Right ventricle myocardium inferior (tissue), 1 donor: ENCODE results near the gene MMEL1. TPM values are rescaled to one million over a fixed set of nuclear protein-coding genes. Genes with fewer than 3 reads are reported as not detected.

Source experiments
- ATAC-seq: fragments of 200-7000 bp; cut with Tn5 transposase; one replicate; pipeline ENCODE4 v1.9.1; 2020; ENCODE audit warnings: mild to moderate bottlenecking, moderate library complexity
- DNase-seq: peaks from one replicate; pipeline ENCODE4 v3.0.0; 2021; ENCODE audit errors: missing footprints
- intact Hi-C: fragments of 100-400 bp; cut with DNase I; formaldehyde crosslinking; loops from one replicate; pipeline ENCODE4 v1.11.0; 2022
- total RNA-seq: library from RNA; stranded (reverse); fragmentation: NEBNext Ultra II Directional; extraction: Animal tissue kit (Norgen Biotek cat#: 25700); gene quantifications from one replicate; pipeline ENCODE4 v1.2.1, GENCODE V29; 2021
- donor health status: DM: no; HTN: yes; CAD: no; lungs with severe emphysema.

Gene MMEL1
- total RNA-seq, 1 donor from 2014 or later, result 0.35 TPM

DNA sequence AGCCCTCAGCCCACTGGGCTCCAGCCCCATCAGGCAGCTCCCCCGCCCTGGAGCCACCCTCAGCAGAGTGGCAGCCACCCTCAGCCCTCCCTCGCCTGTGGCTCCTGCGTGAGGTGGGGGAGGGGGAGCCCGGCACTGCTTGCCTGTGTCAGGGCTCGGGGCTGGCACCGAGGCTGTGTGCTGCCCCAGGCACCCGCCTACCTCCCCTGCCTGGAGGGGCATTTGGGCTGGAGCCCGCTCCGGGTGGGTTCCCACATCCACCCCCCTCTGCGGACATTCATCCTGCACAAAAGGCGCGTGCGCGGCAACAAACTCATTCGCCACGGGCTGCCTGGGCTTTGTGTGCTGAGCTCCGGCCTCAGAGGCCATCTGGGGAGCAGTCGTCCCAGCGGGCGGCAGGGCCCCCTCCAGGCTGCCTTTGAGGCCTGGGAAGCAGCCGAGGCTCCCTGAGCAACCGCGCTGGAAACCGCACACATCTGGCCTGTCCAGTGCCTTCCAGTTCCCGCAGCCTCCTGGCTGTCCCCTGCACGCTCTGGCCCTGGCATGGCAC lies 89.2 kb downstream of the MMEL1 start:
- no peak for ATAC-seq
- no peak for DNase-seq
- intact Hi-C loops, result loop anchor here (10.0 kb wide), 1 partner anchor 349 kb away; the partner anchor contains the start of gene FAAP20

DNA sequence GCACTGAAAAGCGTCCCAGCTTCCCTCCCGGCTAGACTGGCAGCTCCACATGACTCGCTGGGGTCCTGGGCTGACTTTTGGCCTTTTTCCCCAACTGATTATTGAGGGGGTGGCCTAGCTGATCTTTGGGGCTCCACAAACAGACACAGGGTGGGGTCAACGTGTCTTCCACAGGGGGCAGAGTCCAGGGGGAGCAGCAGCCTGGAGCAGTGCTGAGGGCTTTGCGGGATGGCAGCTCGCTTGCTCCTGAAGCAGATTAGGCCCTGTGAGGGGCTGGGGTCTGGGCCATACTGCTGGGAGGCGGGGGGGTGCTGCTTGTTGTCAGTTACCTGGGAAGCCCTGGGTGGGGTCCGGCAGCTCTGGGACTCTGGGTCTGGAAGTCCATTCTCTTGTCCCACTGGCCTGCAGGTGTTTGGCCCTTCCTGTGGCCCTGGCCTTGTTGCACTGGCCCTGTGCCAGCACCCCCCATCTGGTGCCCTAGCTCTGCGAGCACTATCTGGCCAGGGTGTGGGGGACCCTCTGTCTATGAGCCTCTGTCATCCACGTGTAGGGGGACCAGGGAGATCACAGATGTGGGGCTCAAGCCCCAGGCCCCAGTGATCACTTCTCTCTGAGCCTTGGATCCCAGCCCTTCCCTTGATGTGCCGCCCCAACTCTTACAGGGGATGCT lies 90.4 kb downstream of the MMEL1 start:
- ATAC-seq (no peak), DNase-seq (no peak)
- intact Hi-C loops, result loop anchor here (10.0 kb wide), 1 partner anchor 348 kb away; the partner anchor contains the start of gene FAAP20

DNA sequence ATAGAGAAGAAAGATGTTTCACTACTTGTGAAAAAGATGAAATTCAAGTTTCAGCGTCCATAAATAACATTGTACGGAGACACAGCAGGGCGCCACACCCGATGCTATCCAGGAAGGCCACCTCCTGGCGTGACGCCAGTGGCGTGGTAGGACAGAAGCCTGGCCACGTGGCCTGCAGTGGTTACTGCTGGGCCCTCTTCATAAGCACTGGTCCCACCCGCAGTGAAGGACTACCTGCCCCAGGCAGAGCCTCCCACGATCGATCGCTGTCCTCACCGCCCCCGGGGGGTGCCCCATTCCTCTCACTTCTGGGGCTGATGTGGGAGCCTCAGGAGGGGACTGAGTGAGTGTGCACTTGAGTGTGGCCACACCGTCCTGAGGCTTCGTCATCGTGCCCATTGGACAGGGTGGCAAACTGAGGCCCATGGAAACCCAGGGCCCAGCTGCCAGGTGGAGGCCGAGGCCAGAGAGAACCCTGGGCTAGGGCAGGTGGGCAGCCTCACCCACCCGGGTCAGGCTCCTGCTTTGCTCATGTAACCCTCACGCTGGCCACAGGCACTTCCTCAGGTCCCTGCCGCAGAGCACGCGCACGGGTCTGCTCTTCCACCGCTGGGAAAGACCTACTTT lies 91.1 kb downstream of the MMEL1 start:
- ATAC-seq, result no peak
- no peak for DNase-seq
- intact Hi-C loops, result loop anchor here (10.0 kb wide), 1 partner anchor 347 kb away; the partner anchor contains the start of gene FAAP20

DNA sequence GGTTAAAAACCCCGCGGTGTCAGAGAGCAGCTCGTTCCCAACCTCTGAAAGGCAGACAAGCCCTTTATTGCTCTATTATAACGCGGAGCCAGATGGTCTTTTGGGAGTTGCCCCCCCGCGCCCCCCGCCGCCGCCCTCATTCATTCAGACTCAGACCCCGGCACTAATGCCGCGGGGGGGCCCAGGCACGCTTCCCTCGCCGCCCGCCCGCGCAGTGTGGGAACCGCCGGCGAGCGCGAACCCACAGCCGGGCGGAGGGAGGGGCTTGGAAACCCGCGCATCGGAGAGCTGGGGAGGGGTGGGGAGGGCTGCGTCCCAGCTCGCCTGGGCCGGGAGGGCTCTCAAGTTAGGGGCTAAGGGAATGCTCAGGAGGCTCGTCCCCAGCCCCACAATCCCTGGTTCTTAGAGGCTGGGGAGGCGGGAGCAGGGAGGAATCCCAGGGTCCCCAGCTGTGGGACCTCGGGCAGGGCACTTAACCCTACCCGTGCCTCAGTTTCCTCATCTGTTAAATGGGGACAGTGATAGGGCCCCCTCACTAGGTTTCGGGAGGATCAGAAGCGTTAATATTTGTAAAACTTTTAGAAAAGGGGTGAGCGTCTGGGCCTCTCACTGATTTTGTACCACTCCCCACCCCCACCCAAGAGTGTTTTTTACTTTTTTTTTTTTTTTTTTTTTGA lies 91.9 kb downstream of the MMEL1 start:
- DNase-seq (no peak), ATAC-seq (no peak)
- intact Hi-C loops, result loop anchor here (10.0 kb wide), 1 partner anchor 346 kb away; the partner anchor contains the start of gene FAAP20

Other genes starting within 250 kb of the MMEL1 start
- gene MORN1, start 241.5 kb downstream of the MMEL1 start, total RNA-seq, result 4.9 TPM
- 85.8 TPM for gene RER1, start 241.2 kb downstream of the MMEL1 start, total RNA-seq
- 14.5 TPM for gene PEX10, start 220.5 kb downstream of the MMEL1 start, total RNA-seq
- gene PLCH2, start 156.7 kb downstream of the MMEL1 start, total RNA-seq, result 0.46 TPM
- 46.4 TPM for gene PANK4, start 106.4 kb downstream of the MMEL1 start, total RNA-seq
- gene HES5, start 102.8 kb downstream of the MMEL1 start, total RNA-seq, result 1.3 TPM
- 15.7 TPM for gene TNFRSF14, start 76.6 kb downstream of the MMEL1 start, total RNA-seq
- gene PRXL2B, start 46.2 kb downstream of the MMEL1 start, total RNA-seq, result 12.2 TPM
- gene TTC34, start 168.7 kb upstream of the MMEL1 start, total RNA-seq, result 0.70 TPM